Fibroblast of lung (primary cell): ENCODE results near the gene ADRM1.

Experiments
- EZH2 ChIP-seq: IDR thresholded peaks from 2 replicates; pipeline ENCODE4 v1.5.1; 2012; ENCODE audit warnings: low read length, control low read depth, mild to moderate bottlenecking; ENCODE audit errors: missing control alignments
- TF ChIP-seq, protein P1 (sequence below), 2 donors: IDR thresholded peaks in 1 of 2; conservative IDR thresholded peaks in 1 of 2; 1 replicate in 1 of 2; 2 replicates in 1 of 2; pipeline ENCODE4 v1.5.1; 2011 to 2012; ENCODE audit warnings: low read length in 2 of 2, control low read depth in 1 of 2, inconsistent platforms in 1 of 2, low read depth in 1 of 2, mild to moderate bottlenecking in 1 of 2

DNA sequence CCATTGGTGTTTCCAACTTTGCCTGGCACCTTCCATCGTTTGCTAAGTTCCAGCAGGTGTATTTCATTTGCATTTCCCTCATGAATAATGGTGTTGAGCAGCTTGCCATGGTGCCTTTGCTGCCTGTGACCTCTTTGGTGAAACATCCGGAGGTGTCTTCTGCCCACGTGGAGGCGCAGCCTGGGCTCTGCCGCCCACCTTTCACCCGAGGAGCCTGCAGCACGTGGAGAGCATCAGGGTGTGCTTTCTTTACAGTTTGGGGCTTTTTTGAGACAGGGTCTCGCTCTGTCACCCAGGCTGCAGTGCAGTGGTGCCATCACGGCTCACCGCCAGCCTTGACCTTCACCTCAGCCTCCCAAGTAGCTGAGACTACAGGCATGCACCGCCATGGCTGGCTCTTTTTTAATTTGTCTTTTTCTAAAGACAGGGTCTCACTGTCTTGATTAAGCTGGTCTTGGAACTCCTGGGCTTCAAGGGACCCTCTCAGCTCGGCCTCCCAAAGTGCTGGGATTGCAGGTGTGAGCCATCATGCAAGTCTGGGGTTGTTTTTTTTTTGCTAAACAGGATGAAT is 3.0 kb upstream of the ADRM1 start:
- TF ChIP-seq, protein P1, sequence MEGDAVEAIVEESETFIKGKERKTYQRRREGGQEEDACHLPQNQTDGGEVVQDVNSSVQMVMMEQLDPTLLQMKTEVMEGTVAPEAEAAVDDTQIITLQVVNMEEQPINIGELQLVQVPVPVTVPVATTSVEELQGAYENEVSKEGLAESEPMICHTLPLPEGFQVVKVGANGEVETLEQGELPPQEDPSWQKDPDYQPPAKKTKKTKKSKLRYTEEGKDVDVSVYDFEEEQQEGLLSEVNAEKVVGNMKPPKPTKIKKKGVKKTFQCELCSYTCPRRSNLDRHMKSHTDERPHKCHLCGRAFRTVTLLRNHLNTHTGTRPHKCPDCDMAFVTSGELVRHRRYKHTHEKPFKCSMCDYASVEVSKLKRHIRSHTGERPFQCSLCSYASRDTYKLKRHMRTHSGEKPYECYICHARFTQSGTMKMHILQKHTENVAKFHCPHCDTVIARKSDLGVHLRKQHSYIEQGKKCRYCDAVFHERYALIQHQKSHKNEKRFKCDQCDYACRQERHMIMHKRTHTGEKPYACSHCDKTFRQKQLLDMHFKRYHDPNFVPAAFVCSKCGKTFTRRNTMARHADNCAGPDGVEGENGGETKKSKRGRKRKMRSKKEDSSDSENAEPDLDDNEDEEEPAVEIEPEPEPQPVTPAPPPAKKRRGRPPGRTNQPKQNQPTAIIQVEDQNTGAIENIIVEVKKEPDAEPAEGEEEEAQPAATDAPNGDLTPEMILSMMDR (conservative IDR thresholded peaks at IDR 0.05 in 1 of 2, IDR thresholded peaks at IDR 0.05 in 1 of 2; ENCODE audit: low read depth in 1 of 2, low read length in 2 of 2), result no peak
- no peak for TF ChIP-seq EZH2
